GM12801 (cell line): ENCODE measurements around the gene SMAD3.

Experiments
- TF ChIP-seq, protein P1 (sequence below): IDR thresholded peaks from one replicate; pipeline ENCODE4 v1.5.1; 2011; ENCODE audit warnings: control low read depth; ENCODE audit not compliant: insufficient read length; ENCODE audit errors: extremely low read depth

The SMAD3 gene

DNA sequence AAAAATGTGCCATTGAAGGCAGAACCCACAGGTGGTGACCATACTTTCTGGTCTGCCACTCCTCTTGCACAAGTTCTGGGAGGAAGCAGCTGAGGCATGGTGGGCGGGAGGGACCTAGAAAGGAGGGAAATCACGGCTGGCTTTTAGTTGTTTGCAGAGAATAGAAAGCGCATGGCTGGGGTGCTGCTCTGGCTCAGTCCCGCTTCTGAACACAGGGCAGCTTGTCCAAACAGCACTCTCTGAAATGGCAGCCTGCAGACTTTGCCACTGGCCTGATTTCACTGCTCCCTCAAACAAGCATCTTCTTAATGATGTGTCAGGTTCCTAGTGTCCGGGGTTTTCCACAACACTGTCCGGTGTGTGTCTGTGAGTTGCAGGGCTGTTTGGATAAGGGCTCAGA lies 112.3 kb downstream of the SMAD3 start:
- TF ChIP-seq, protein P1, sequence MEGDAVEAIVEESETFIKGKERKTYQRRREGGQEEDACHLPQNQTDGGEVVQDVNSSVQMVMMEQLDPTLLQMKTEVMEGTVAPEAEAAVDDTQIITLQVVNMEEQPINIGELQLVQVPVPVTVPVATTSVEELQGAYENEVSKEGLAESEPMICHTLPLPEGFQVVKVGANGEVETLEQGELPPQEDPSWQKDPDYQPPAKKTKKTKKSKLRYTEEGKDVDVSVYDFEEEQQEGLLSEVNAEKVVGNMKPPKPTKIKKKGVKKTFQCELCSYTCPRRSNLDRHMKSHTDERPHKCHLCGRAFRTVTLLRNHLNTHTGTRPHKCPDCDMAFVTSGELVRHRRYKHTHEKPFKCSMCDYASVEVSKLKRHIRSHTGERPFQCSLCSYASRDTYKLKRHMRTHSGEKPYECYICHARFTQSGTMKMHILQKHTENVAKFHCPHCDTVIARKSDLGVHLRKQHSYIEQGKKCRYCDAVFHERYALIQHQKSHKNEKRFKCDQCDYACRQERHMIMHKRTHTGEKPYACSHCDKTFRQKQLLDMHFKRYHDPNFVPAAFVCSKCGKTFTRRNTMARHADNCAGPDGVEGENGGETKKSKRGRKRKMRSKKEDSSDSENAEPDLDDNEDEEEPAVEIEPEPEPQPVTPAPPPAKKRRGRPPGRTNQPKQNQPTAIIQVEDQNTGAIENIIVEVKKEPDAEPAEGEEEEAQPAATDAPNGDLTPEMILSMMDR, result no peak

DNA sequence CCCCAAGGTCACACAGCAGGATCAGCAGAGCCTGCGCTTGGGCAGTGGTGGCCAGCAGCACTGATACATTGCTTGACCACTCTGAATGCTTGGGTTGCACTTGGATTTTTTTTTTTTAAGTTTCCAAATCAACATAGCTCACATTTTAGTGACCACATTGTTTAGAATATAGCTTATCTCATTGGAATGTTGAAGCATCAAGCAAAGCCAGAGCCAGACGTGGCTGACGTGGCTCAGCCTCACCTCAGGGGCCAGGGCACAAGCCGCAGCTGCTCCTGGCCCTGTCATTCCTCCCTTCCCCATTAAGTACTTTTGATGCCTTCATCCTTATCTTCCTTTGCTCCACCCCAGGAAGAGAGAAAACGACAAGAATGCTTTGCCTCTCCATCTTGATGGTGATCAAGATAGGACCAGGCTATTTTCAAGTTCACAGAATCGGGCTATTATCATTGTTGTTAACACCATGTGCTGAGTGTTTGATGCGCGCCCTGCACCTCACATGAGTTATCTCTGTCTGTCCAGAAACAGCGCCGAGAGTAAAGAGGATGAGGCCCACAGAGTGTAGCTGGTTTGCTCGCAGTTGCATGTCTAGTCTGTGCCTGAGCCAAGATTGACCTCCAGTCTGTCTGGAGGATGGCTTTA lies 113.3 kb downstream of the SMAD3 start:
- TF ChIP-seq, protein P1, result no peak

DNA sequence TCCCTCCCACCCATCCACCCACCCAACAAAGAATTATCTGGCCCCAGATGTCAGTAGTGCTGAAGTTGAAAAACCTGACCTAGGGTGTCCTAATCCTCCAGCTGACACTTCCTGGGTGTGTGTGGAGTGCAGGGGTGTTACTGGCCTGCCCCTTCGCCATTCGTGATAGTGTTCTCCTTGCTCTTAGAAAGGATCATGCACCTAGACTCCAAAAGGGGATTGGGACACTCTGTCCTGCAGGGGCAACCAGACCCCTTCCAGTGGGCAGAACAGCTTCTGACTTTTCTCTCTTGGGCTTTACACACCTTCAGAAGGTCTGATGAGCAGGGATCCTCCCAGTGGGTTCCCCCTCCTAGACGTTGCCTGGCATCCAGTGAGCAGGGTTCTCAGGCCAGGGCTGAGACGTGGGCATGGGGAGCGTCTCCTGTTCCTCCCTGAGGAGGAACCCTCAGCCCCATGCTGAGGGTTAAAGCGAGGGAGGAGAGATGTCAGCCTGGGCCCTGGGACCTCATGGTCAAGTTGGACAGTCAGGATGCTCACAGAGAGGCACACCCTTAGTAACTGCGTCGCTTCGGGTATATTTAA lies 114.1 kb downstream of the SMAD3 start:
- TF ChIP-seq, protein P1, result no peak

DNA sequence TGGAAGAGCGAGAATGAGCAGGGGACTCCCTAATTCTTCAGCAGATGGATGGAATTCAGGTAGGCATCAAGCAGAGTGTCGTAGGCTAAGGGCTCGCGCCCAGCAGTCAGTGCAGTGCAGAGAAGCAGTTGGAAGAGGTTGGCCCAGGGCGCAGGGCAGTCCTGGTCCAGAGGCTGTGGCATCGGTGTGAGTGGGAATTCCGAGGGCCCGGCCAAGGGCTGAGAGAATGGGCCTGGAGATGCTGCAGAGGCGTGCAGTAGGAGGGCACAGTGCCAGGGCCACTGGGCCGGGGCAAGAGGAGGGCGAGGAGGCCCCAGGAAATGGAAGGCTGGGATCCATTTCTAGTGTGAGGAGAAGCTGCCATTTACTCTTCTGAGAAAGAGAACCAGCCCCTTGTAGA lies 114.6 kb downstream of the SMAD3 start:
- TF ChIP-seq, protein P1, result no peak

DNA sequence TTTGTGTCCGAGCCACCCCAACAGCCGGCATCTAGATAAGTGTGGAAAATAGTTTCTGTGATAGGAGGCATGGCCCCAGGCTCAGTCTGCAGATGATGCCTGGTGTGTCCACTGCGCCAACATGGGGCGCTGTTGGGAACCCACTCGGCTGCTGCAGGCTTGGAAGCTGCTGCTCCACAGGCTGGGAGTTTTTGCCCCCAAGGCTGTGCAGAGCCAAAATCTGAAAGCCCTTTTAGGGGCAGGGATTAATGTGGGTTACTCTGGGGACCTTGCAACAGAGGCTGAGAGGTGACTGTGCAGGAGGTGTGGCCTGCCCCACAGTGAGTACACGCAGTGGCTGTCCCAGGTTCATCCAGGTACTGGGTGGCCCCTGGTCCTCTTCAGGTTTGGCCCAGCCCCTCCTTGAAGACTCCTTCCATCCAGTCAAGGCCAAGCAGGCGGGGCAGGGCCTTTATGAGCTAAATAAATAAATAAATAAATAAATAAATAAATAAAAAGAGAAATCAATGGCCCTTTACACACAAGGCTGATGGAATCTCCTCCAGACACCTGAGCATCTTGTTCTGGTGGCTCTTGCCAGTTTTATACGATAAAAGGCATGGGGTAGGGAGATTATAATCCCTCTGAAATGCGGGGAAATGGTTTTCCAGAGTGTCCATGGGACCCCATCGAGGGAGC lies 115.3 kb downstream of the SMAD3 start:
- TF ChIP-seq, protein P1, result no peak

DNA sequence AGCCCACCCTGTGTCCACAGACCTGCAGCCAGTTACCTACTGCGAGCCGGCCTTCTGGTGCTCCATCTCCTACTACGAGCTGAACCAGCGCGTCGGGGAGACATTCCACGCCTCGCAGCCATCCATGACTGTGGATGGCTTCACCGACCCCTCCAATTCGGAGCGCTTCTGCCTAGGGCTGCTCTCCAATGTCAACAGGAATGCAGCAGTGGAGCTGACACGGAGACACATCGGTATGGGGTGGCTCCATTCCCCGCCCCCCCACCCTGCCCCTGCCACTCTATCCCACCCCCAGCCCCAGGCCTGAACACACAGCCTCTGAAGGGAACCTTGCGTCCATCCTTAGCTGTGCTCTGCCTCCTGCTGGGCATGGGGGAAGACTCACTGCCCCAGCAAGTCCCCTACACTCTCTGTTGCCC lies 115.8 kb downstream of the SMAD3 start:
- TF ChIP-seq, protein P1, result no peak

DNA sequence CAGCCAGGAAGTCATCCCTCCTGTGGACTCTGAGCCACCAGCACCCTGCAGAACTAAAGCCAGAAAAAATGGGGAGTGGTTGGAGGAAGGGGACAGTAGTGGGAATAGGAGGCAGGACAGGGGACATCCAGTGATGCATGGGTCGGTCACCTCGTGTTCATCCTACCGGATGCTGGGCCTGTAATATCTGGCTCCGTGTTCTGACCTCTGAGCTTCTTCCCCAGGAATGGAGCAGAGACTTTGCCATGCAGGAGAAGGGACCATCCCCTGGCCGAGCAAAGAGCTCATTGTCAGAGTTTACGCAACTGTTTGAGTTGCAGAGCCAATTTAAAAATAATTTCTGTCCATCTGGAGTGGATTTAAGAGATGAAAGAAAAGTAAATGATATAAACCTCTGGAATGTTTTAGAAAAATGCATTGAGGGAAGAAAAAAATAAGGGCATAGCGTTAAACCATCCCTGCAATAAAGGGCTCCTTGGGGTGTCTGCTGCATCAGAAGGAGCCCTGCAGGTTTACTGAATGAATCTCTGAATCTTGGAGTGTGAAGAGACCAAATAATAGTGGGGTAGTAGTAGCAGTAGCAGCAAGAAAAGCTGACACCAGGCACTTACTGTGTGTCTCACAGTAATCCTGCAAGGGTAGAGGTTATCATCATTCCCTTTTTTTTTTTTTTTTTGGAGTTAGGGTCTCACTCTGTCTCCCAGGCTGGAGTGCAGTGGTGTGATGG lies 118.2 kb downstream of the SMAD3 start:
- TF ChIP-seq, protein P1, result no peak
